B cell (primary cell): ENCODE measurements around the gene POLD2.

Source experiments
- EZH2 ChIP-seq: IDR thresholded peaks from 2 replicates; pipeline ENCODE4 v1.6.1; 2012; ENCODE audit warnings: borderline replicate concordance, low read depth, mild to moderate bottlenecking, moderate library complexity, low read length; ENCODE audit not compliant: insufficient read depth, poor library complexity, severe bottlenecking
- TF ChIP-seq, protein P1 (sequence below): fragments of 200-600 bp; IDR thresholded peaks from one replicate; pipeline ENCODE4 v1.8.0; 2022; ENCODE audit warnings: antibody characterized with exemption, mild to moderate bottlenecking

DNA sequence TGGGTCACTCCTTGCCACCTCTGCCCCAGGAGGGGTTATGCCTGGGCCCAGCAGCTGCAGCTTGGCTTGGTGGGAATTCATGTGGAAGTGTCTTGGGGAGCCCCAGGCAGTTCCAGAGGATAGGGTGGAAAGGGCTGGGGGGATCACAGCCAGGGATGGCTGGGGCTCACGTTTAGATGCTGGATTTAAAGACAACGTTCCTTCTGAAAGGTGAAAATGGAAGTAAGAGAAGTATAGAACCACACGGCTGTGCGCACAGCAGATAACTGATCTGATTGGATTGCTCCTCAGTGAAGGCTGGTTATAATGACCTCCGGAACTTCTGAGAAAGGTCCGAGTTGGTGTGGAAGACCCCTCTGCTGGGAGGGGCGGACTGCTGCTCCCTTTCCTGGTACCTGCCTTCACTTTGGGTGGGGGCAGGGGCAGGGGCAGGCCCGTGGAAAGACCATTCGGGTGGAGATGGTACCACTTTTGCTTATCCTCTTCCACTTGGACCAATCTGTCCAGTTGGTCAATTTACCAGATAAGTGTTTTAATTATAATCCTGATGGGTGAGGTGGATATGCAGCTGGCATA, 25.7 kb upstream of the POLD2 start:
- TF ChIP-seq, protein P1, sequence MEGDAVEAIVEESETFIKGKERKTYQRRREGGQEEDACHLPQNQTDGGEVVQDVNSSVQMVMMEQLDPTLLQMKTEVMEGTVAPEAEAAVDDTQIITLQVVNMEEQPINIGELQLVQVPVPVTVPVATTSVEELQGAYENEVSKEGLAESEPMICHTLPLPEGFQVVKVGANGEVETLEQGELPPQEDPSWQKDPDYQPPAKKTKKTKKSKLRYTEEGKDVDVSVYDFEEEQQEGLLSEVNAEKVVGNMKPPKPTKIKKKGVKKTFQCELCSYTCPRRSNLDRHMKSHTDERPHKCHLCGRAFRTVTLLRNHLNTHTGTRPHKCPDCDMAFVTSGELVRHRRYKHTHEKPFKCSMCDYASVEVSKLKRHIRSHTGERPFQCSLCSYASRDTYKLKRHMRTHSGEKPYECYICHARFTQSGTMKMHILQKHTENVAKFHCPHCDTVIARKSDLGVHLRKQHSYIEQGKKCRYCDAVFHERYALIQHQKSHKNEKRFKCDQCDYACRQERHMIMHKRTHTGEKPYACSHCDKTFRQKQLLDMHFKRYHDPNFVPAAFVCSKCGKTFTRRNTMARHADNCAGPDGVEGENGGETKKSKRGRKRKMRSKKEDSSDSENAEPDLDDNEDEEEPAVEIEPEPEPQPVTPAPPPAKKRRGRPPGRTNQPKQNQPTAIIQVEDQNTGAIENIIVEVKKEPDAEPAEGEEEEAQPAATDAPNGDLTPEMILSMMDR: no peak
- no peak for TF ChIP-seq EZH2
